Heart left ventricle (tissue), 16 donors: Measurements from ENCODE around the gene ABHD17A. TPM values are rescaled to one million over a fixed set of nuclear protein-coding genes. Genes with fewer than 3 reads are reported as not detected.

Experiments used
- ATAC-seq, 4 donors: fragments of 200-7000 bp; cut with Tn5 transposase; one replicate each; pipeline ENCODE4 v1.9.1; 2020 to 2022; ENCODE audit warnings: moderate library complexity in 4 of 4, mild to moderate bottlenecking in 3 of 4, moderate number of reproducible peaks in 1 of 4
- DNase-seq, 5 donors: peaks; one replicate each; pipeline ENCODE4 v3.0.0-alpha.2; 2020
- H3K27ac ChIP-seq, 12 donors: fragments of 200-600 bp; sonication (generic) in 4 of 12; one replicate each; pipeline versions ENCODE4 v1.5.0 to v1.8.0; 2016 to 2022; ENCODE audit warnings: mild to moderate bottlenecking in 2 of 12
- H3K27me3 ChIP-seq, 9 donors: fragments of 200-600 bp; sonication (generic) in 2 of 9; one replicate each; pipeline versions ENCODE4 v1.5.1 to v1.8.0; 2016 to 2022; ENCODE audit warnings: mild to moderate bottlenecking in 3 of 9
- H3K36me3 ChIP-seq, 9 donors: fragments of 200-600 bp; sonication (generic) in 2 of 9; one replicate each; pipeline versions ENCODE4 v1.5.0 to v1.8.0; 2018 to 2022; ENCODE audit warnings: mild to moderate bottlenecking in 2 of 9
- H3K4me1 ChIP-seq, 12 donors: fragments of 200-600 bp; sonication (generic) in 4 of 12; one replicate each; pipeline versions ENCODE4 v1.5.0 to v1.8.0; 2016 to 2022; ENCODE audit warnings: mild to moderate bottlenecking in 3 of 12
- H3K4me3 ChIP-seq, 12 donors: fragments of 200-600 bp; sonication (generic) in 4 of 12; one replicate each; pipeline versions ENCODE4 v1.5.0 to v1.8.0; 2017 to 2022; ENCODE audit warnings: mild to moderate bottlenecking in 9 of 12, moderate library complexity in 4 of 12
- H3K9me3 ChIP-seq, 12 donors: fragments of 200-600 bp; sonication (generic) in 4 of 12; one replicate each; pipeline versions ENCODE4 v1.5.0 to v1.8.0; 2016 to 2022; ENCODE audit warnings: mild to moderate bottlenecking in 1 of 12
- POLR2A ChIP-seq, 2 donors: fragments of 450-650 bp; IDR thresholded peaks; one replicate each; pipeline ENCODE4 v1.6.1; 2017; ENCODE audit warnings: antibody characterized with exemption in 2 of 2, mild to moderate bottlenecking in 2 of 2, moderate library complexity in 2 of 2
- WGBS, 4 donors: extraction: QIAGEN DNeasy Blood & Tissue Kit in 2 of 4; methylation state at CpG; one replicate each; pipeline versions ENCODE4 v1.1.5 to v1.1.7; 2013 to 2018; 5-methylcytosine and 5-hydroxymethylcytosine counted together
- intact Hi-C, 10 donors: fragments of 100-400 bp; cut with DNase I; formaldehyde crosslinking; loops; one replicate each; pipeline versions ENCODE4 v1.11.1 to v1.14.2; 2022
- polyA plus RNA-seq, 2 donors: library from polyadenylated mRNA; stranded (reverse); fragments of 200-250 nt; gene quantifications; one replicate each; pipeline ENCODE4 v1.2.3, GENCODE V29; 2013
- total RNA-seq, 9 donors: library from RNA; depleted of rRNA in 2 of 9; stranded (reverse); fragments of >200 nt in 2 of 9; fragmentation: NEBNext Ultra II Directional in 3 of 9; extraction: Animal tissue kit (Norgen Biotek cat#: 25700) in 3 of 9; gene quantifications; one replicate each; pipeline versions ENCODE4 v1.1.0 to v1.2.4, GENCODE V29; 2016 to 2023
- TF ChIP-seq, protein P1 (sequence below), 12 donors: fragments of 200-600 bp; sonication (generic) in 4 of 12; IDR thresholded peaks; one replicate each; pipeline versions ENCODE4 v1.5.0 to v1.8.0; 2018 to 2022; ENCODE audit warnings: antibody characterized with exemption in 12 of 12, mild to moderate bottlenecking in 5 of 12
- donor health status: ischemic (EF 13 %, LVEDD 7.1; RV severe dilation, severe dysfunction).
- donor health status: healthy with polysubstance abuse.
- donor health status: DM: no; HTN: yes; CAD: no.
- donor health status: DM: no; HTN: no; CAD: no.
- donor health status: ischemic (EF 25% LVEDD 6.9; RV normal size, moderate dysfunction).
- donor health status: ischemic (EF 25% LVEDD 5.7; RV mildly dilated, moderate dysfunction).
- donor health status: healthy.
- donor health status: DM: yes; HTN: yes; CAD: no.
- donor health status: ischemic (EF 35%, LVEDD 5.7; RV mildly dilated, moderate dysfunction).
- donor health status: nonischemic (EF 11% LVEDD 7.7; RV severe dilation, severe dysfunction).
- donor health status: DM: yes; HTN: yes; CAD: no.
- donor health status: PGD.
- donor health status: ischemic (EF 29% LVEDD 5.4; RV normal size, mild dysfunction).
- donor health status: nonischemic (EF 23%, LVEDD 6.1; RV moderate dilation, normal function).

ABHD17A gene
- total and polyA plus RNA-seq, 11 donors = 48.5 to 121 (median 59.2) TPM

DNA sequence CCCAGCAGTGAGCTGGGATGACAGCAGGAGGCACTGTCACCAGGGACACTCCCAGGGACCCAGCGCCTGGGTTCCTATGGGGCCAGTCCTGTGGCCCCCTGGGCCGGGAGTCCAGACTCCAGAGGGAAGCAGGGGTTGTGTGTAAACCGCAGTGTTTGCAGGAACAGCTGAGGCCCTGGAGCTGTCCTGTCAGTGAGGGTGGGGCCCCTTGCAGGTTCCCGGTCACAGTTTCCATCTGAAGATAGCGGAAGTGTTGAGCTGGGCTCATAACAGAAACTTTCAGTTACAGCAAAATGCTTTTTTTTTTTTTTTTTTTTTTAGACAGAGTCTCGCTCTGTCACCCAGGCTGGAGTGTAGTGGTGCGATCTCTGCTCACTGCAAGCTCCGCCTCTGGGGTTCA, 38.0 kb upstream of the ABHD17A start:
- peak in 3 of 4 donors; percentile 18 to 43 (median 40) for ATAC-seq
- Histone ChIP-seq H3K36me3 (peaks cover 0 to 64% (median 46%) of the 10 kb centered on the region in 9 donors), H3K4me3 (no peak overlapping the region), H3K27me3 (no peaks in the 10 kb centered on the region), H3K4me1 (peaks cover 0 to 5% (median 0%) of the 10 kb centered on the region in 12 donors), H3K9me3 (peaks cover 0 to 2% (median 0%) of the 10 kb centered on the region in 12 donors), H3K27ac (peak overlapping the region in 1 of 12 donors; percentile 65)
- DNase-seq = no peak
- intact Hi-C loops = loop anchor here in 1 of 10 donors (10.0 kb wide), 1 partner anchor 391 kb away; no protein-coding TSS in a partner anchor
- 90 to 96% (median 91%) methylated on average over 8 of the region's 8 CpGs for WGBS, 4 donors
- TF ChIP-seq, protein P1, sequence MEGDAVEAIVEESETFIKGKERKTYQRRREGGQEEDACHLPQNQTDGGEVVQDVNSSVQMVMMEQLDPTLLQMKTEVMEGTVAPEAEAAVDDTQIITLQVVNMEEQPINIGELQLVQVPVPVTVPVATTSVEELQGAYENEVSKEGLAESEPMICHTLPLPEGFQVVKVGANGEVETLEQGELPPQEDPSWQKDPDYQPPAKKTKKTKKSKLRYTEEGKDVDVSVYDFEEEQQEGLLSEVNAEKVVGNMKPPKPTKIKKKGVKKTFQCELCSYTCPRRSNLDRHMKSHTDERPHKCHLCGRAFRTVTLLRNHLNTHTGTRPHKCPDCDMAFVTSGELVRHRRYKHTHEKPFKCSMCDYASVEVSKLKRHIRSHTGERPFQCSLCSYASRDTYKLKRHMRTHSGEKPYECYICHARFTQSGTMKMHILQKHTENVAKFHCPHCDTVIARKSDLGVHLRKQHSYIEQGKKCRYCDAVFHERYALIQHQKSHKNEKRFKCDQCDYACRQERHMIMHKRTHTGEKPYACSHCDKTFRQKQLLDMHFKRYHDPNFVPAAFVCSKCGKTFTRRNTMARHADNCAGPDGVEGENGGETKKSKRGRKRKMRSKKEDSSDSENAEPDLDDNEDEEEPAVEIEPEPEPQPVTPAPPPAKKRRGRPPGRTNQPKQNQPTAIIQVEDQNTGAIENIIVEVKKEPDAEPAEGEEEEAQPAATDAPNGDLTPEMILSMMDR (IDR thresholded peaks at IDR 0.05) = no peak
- TF ChIP-seq POLR2A (IDR thresholded peaks at IDR 0.05) = no peak

GRCh38 chr19:1922803-1923202, 37.5 kb upstream of the ABHD17A start:
- no peak for TF ChIP-seq POLR2A (IDR thresholded peaks at IDR 0.05)
- TF ChIP-seq, protein P1 (IDR thresholded peaks at IDR 0.05) = no peak
- no peak overlapping the region for H3K4me3 ChIP-seq
- intact Hi-C loops = loop anchor here in 1 of 10 donors (10.0 kb wide), 1 partner anchor 392 kb away; no protein-coding TSS in a partner anchor
- DNase-seq = no peak
- 93 to 100% (median 95%) methylated on average over 16 to 23 of the region's 23 CpGs for WGBS, 4 donors
- peaks cover 0 to 2% (median 0%) of the 10 kb centered on the region in 12 donors for H3K9me3 ChIP-seq
- H3K27ac ChIP-seq = peak overlapping the region in 1 of 12 donors; percentile 65
- ATAC-seq = no peak
- H3K4me1 ChIP-seq = peaks cover 0 to 5% (median 0%) of the 10 kb centered on the region in 12 donors
- no peaks in the 10 kb centered on the region for H3K27me3 ChIP-seq
- peaks cover 0 to 70% (median 50%) of the 10 kb centered on the region in 9 donors for H3K36me3 ChIP-seq

- H3K36me3 ChIP-seq = peaks cover 0 to 72% (median 50%) of the 10 kb centered on the region in 9 donors
- no peak for ATAC-seq
Measured at GRCh38 chr19:1921825-1922224, 36.5 kb upstream of the ABHD17A start.

GRCh38 chr19:1921326-1921725, 36.0 kb upstream of the ABHD17A start:
- intact Hi-C loops = loop anchor here in 1 of 10 donors (10.0 kb wide), 1 partner anchor 393 kb away; no protein-coding TSS in a partner anchor
- ATAC-seq = no peak
- H3K4me1 ChIP-seq = peaks cover 0 to 5% (median 0%) of the 10 kb centered on the region in 12 donors
- H3K4me3 ChIP-seq = no peak overlapping the region
- H3K27ac ChIP-seq = no peak overlapping the region
- 91 to 95% (median 94%) methylated on average over 18 to 19 of the region's 19 CpGs for WGBS, 4 donors
- no peak for DNase-seq
- peaks cover 0 to 72% (median 50%) of the 10 kb centered on the region in 9 donors for H3K36me3 ChIP-seq
- H3K9me3 ChIP-seq = peaks cover 0 to 2% (median 0%) of the 10 kb centered on the region in 12 donors
- TF ChIP-seq, protein P1 (IDR thresholded peaks at IDR 0.05) = no peak
- no peak for TF ChIP-seq POLR2A (IDR thresholded peaks at IDR 0.05)
- no peaks in the 10 kb centered on the region for H3K27me3 ChIP-seq

More at GRCh38 chr19:1921825-1922224, 36.5 kb upstream of the ABHD17A start:
- WGBS, 4 donors = 92 to 96% (median 94%) methylated on average over 15 of the region's 15 CpGs
- Histone ChIP-seq H3K4me3 (no peak overlapping the region), H3K27ac (no peak overlapping the region), H3K27me3 (no peaks in the 10 kb centered on the region), H3K4me1 (peaks cover 0 to 5% (median 0%) of the 10 kb centered on the region in 12 donors), H3K9me3 (peaks cover 0 to 2% (median 0%) of the 10 kb centered on the region in 12 donors)
- DNase-seq = no peak
- TF ChIP-seq, protein P1 (IDR thresholded peaks at IDR 0.05) = no peak
- TF ChIP-seq POLR2A (IDR thresholded peaks at IDR 0.05) = no peak
- intact Hi-C loops = loop anchor here in 1 of 10 donors (10.0 kb wide), 1 partner anchor 393 kb away; no protein-coding TSS in a partner anchor
